GM18907 (cell line): ENCODE results near the gene TMEM150C.

Experiments
- ATAC-seq: cut with Tn5 transposase; IDR thresholded peaks from one replicate; pipeline ENCODE4 v1.9.1; 2021; ENCODE audit warnings: mild to moderate bottlenecking, moderate library complexity; ENCODE audit not compliant: unreplicated experiment

Gene TMEM150C

DNA sequence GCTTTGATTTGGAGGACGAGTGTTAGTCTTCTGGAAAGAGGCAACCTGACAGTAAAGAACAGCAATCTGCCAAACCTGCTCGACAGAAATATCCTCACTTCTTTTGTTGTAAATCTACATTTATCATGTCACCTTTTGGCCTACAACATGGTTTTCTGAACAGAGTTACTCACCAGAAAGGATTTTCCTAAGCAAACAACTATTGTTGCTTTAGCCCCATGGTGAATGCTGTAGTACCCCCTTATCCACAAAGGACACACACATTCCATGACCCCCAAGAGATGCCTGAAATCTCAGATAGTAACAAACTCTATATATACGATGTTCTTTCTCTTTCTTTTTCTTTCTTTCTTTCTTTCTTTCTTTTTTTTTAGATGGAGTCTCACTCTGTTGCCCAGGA is 42.7 kb downstream of the TMEM150C start:
- ATAC-seq, result no peak

DNA sequence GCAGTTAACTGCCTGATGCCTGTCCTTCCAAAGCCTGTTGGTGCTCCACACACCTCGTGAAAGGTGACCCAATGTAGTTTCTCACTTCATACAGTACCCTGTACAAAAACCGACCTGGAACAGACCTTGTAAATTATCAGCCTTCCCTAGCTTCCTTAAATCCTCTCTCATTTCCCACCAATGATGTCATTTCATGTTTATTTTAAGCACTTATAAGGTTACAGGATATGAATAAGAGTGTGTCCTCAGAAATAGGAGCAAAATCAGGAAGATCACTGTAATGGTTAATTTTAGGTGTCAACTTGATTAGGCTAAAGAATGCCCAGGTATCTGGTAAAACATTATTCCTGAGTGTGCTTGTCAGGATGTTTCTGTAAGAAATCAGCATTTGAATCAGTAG is 44.7 kb downstream of the TMEM150C start:
- ATAC-seq, result no peak

DNA sequence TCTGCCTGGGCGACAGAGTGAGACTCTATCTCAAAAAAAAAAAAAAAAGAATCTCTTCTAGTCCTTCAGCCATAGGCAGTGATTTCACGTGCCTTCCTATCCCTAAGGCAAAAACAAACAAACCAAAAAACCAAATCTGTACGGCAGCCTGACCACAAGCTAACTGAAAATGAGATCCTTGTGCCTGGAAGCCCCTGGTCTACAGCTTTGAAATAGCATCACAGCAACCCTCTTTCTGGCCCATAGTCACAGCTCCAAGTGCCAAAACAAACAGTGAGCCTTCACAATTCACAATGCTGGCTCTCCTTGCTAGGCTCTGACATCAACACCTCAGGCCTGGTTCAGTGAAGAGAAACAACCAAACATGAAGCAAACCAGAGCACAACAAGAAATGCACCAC is 46.1 kb downstream of the TMEM150C start:
- no peak for ATAC-seq

DNA sequence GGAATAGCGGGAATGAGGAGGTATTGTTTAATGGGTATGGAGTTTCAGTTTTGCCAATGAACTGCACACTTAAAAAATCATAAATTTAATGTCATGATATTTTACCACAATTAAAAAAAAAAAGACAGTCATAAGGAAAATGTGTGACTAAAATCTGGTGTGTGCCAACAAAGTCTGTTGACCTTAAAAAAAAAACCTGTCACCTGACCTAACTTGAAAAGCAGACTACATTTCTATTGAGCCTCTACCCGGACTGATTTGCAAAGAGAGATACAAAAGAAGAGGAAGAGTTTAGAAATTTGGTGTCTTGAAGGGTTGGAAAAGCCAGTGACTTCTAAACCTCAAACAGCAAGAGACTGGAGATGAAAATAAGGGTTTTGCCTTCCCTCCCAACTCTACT is 48.4 kb downstream of the TMEM150C start:
- no peak for ATAC-seq

DNA sequence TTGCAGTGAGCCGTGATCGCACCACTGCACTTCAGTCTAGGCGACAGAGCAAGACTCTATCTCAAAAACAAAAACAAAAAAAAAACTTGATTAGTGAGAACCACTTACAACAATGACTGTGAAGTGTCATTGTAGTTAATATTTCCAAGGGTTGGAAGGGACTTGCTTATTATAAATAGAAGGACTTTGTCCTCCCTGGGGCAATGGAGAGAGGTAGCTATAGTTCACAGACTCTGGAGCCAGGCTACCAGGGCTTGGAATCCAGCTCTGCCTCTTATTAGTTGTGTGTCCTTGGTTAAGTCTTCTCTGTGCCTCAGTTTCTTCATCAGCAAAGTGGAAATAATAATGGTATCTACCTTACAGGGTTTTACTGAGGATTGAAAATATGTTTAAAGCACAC is 51.6 kb downstream of the TMEM150C start:
- ATAC-seq, result no peak

DNA sequence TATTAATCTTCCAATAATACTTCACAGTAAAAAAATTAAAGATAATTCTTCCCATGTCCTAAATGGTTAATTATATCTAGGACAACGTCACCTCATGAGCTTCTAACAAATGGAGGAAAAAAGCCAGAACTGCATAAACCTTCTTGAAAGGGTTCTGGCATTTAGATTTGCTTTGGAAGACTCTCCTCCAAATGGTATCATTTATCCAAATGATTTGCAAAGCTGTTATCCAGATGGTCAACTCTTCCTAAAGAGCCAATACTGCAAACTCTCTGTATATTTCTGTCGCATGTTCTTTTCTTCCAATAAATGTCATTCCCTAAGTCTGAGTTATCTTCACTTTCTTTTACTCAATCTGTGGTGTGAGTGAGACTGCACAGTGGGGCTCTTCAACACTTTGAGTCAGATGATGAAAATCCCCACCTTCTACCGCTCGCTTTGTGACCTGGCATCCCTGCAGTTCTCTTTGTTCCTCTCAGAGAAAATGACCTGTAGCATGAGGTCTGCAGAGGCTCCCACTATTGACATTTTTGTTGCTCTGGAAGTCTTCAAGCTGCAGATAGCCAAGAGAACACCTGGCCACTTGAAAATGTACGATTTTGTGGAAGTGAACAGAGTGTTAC is 52.9 kb downstream of the TMEM150C start:
- no peak for ATAC-seq

DNA sequence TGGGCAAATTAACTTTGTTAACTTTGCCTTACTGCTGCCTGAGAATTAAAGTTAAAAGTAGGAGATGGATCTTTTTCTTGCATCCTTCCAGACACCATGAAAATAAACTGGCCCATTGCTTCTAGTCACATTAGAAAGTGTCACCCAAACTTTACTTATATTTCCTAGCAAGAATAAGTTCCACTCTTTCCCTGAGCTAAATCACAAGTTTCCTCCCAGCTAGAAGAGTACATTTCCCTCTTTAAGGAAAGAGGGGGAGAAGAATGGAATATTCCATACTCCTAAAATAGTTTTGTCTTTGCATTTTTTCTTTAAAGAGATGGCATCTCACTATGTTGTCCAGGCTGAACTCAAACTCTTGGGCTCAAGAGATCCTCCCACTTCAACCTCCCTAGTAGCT is 53.8 kb downstream of the TMEM150C start:
- ATAC-seq, result no peak

DNA sequence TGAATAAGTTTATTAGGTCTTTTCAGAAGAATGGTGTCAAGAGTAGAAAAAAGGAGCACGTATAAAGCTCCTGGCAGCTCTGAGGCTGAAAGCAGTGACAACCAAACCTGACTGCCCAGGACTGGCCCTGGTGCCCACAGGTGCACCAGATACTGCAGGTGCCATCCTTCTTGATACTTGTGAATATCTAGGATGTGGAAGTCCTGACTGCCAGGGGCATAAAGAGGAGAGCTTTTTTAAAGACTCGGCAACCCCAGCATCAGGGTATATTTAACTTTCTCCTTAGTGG is 60.7 kb downstream of the TMEM150C start:
- ATAC-seq, result no peak

DNA sequence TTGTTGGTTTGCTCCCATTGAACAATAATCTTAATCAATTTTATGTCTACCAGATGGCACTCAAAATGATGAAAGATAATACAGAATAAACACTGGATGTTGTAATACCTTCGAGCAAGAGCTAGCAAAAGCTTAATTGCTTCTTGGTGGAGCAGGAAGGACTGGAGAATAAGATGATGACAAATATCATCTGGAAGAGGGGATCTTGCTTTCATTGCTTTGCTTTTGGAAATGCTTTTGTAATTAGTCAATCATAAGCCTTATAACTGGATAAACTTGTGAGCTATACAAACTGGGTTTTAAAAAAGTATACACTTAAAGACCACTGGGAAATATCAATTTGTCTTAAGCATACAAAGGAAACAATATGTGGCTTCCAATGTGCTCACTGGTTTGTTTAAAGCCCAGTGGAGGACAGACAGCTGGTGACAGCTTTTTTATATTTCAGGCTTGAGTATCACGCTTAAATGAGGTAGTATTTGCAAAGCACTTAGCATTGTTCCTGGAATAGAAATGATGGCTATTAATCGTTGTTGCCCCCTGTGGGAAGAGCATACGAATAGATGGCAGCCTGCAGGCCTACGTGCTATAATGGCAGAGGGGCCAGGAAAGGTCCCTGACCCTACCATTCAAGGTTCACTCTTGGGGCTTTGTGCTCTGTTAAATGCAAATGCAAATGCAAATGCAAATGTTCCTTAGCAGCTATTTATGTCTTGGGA is 61.2 kb downstream of the TMEM150C start:
- no peak for ATAC-seq

DNA sequence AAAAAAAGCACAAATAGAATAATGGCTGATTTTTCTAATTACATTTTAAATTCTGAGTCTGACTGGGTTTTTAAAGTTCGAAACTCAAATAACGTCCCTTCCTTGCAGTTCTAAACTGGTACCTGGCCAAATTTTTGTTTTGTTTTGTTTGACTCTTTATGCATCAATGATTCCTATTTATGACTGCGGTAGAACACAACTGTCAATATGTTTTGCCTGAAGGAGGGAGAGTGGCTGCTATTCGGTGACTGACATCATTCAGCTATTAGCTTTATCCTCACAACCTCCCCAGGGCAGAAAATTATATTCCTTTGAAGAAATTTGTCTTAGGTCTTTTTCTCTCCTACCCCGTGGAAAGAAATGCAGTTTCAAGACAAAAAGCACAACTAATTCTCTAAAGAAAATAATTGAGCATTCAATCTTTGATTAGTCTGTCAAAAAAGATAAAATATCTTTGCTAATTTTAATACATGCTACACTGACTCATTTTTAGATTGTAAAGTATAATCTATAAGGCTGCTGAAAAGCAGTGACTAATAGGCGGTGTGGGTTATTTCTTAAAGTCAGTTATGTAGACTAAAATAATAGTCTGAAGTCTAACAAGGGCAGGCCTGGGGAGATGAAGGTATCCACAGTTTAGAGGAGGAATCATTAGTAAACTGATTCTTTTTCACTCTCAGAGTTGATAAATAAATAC is 61.9 kb downstream of the TMEM150C start:
- ATAC-seq, result no peak

DNA sequence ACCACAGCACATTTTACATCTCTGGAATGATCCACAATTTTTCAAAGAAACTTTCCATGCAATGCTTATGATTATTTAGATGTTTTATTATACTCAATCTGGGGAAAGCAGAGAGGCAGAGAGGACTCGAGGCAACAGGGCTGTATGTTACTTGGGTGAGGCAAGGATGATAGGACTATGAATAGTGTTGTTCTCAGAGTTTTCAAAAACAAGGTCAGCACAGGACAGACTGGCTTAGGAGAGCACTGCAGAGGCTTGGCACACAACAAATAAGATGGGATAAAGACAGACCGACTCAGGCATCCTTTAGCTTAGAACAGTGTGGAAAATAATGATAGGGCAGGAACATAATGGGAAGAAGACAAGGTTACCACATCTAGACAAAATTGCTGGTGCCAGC is 65.4 kb downstream of the TMEM150C start:
- no peak for ATAC-seq

DNA sequence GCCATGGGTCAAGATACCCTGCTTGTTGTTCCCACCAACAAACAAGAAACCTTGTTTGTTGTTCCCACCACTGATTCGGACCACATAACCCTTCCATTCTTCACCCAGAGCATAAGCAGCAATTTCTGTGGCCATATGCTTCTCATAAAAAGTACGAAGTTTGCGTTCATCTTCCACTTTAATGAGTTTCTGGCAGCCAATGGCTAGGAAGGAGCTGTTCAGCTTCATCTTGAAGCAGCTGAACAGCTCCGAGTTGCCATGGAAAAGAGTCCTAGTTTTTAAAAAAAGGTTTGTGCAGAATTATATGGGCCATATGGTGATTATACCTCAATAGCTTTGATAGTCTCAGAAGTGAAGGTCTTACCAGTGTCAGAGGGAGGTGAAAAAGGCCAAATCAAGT is 66.1 kb downstream of the TMEM150C start:
- ATAC-seq, result no peak

DNA sequence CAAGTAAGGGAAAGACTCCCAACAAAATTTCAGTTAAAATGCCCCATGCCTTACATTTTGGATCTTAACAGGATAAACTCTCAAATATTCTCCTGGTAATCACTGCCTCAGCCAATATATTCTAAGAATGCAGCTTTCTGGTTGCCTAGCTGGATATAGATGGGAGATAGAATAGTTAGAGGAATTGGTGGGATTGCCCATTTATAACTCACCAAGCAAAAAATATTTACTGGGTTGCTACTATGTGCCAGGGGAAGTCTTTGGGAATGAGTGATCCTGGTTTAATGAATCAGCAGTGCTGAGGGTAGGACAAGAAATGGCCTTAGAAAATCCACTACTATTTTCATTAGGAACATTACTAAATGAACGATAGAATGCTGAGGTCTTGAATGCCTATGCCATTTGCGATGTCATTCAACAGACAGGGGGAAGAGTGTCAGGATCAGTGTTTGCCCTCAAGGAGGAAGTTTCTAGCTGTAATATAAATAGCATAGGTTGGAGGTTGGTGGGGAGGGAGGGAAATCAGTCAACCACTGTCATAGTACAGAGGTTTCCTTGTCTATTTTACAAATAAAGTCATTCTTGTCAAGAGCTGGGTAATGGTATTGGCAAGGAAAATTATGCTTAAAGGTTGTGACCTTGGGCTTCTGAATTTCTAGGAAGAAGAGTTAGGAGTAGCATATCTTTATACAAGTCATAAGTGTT is 67.9 kb downstream of the TMEM150C start:
- ATAC-seq, result no peak

DNA sequence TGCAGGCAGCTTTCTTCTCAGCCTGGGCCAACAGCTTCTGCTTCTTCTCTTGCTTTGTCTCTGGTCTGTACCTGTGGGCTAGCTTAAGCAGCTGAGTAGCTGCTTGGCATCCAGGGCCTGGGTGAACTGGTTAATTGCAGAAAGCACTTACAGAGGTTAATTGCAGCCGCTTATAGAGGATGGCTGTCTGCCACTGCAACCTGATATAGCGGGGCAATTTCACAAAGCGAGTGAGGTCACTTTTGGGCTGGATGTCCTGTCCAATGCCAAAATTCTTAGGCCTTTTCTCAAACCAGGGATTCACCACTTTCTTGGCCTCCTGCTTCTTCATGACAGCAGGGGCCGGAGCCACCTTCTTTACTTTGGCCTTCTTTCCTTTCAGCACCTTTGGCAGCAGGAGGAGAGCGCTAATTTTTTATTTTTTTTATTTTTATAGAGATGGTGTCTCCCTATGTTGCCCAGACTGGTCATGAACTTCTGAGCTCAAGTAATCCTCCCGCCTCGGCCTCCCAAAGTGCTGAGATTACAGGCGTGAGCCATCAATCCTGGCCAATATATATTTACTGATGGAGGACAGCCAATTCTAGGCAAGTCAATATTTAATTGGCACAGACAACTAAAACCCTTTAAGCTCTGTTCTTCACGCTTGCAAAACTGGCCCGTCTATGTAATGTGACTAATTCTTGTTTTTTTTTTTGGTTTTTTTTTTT is 70.4 kb downstream of the TMEM150C start:
- no peak for ATAC-seq

DNA sequence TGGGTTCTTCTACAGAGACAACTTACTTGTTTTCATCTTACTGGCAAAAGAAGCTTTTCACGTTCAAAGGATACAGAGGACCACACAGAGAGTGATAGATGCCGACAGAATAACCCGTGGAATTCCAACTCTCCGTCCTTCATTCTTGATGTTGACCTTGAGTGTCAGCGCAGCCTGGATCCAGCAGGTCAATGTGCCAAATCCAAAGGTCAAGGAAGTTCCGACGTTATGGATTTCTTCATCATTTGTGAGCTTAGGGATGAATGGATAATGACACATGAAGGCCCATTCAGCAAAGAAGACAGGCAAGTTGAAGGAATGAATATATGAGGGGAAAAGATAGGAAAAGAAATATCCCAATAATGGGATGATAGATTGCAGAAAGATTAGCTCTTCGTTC is 71.8 kb downstream of the TMEM150C start:
- ATAC-seq, result no peak

DNA sequence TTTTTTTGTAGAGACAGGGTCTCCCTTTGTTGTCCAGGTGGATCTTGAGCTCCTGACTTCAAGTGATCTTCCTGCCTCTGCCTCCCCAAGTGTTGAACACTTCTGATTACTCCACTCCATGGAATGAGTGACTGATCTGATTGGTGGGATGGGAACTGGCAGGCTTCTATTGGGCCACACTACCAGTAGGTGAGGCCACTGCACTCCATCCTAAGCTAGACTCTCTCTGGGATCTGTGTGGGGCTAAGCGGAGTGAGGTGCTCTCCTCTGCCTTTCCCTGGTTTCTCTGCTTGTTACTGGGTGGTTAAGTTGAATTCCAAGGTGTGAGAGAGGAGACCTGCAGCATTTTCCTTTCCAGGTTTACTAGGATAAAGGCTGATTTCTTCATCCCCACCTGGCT is 72.7 kb downstream of the TMEM150C start:
- ATAC-seq, result no peak

DNA sequence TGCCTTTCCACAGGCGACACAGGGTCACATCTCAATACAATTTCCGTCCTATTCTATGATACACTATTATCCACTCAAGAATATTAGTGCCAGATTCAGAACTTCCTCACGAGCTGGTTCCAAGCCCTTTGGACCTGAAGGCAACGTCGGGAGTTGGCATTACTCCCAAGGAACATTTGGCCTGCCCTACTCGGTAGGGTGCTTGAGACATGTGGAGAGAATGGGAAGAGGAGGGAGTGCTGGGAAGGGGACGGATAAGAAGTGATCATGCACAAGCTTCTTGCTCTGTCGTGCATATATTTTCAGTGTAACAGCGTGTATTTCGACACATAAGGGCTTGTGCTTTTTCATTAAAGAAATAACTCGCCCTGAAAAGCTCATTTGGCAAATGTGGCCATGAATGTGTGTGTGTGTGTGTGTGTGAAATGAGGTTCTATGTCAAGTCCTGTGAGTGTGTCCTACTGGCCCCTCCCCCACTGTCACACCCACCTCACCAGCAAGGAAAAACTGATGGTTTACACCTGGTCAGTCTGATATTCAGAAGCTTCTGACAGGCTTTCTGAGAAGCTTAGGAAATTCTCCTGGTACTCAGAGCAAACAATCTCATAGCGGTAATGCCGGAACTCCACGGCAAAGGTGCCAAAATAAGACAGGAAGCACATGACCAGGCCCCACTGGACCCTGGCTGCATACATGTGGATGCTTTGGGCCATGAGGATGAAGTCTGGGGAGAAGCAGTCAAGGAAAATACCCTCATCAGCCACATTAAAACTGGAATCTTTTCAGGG is 76.6 kb downstream of the TMEM150C start:
- no peak for ATAC-seq

DNA sequence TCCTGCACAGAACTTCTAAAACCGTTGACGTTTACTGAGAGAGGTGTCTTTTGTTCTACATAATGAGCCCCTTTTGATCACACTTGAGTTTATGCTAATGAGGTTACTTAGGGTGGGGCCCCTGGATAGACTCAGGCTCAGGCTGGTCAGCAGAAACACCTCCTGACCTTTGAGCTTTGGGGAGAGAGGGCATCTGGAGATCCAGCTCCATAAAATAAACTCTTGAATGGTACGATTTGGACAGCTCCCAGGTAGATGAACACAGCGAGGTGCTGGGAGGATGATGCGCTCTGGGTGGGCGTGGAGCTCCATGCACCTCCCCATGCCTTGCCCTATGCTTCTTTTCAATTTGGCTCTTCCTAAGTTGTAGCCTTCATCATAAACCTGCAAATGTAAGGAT is 79.4 kb downstream of the TMEM150C start:
- no peak for ATAC-seq

DNA sequence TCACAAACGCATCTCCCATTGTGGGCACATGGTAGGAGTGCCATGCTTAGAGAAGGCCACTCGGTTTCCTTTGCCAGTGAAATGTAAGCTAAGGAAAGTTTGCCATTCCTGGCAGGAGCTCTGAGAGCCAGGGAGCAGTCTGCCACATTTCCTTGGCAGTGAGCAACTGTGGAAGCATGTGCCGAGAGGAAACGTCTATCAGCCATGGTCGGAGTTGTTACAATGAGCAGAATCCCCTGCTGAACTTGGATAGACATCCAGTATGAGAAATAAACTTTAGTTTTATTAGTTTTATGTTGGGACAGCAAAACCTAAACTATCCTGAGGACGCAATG is 80.3 kb downstream of the TMEM150C start:
- ATAC-seq, result no peak

DNA sequence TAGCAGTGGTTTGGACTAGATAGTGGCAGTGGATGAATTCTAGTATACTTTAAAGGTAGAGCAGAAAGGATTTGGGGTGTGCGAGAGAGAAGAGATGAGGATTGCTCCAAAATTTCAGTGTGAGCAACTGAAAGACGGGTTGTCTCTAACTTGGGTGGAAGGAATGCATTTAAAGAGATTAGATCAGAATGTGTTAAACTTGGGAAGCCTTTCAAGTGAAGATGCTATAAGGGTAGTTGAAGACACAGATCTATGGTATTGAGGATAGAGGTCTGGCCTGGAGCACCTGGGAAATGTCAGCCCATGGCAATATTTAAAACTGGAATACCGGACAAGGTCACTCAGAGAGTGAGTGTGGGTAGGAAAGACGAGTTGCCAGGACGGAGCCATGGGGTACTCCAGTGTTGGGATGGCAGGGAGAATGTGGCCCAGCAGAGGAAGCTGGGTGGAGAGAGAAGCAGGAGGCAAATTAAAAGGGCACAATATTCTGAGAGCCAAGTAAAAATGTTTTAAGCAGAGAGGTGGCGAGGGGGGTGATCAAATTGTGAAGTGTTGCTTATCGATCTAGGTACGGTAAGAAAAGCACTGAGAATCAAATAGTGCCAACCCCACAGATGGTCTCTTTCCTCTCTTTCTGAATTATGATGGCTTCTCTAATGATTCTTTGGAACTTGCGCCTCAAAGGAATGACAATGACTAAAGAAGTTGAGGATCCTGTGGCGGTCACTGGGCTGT is 80.8 kb downstream of the TMEM150C start:
- ATAC-seq, result no peak
